H54 (cell line): ENCODE data around the gene ANO6.

Source experiments
- DNase-seq: peaks from one replicate; pipeline ENCODE4 v3.0.0; 2011; ENCODE audit warnings: low spot score, mixed read lengths; ENCODE audit not compliant: insufficient read length
- FAIRE-seq: peaks from 3 replicates; lab custom pipeline; 2011; peaks lifted over from hg19 to GRCh38; lab: Jason Lieb, UNC
- POLR2A ChIP-seq: IDR thresholded peaks from 2 replicates; pipeline ENCODE4 v1.6.1; 2011; ENCODE audit warnings: low read depth, mild to moderate bottlenecking, low read length

The ANO6 gene

DNA sequence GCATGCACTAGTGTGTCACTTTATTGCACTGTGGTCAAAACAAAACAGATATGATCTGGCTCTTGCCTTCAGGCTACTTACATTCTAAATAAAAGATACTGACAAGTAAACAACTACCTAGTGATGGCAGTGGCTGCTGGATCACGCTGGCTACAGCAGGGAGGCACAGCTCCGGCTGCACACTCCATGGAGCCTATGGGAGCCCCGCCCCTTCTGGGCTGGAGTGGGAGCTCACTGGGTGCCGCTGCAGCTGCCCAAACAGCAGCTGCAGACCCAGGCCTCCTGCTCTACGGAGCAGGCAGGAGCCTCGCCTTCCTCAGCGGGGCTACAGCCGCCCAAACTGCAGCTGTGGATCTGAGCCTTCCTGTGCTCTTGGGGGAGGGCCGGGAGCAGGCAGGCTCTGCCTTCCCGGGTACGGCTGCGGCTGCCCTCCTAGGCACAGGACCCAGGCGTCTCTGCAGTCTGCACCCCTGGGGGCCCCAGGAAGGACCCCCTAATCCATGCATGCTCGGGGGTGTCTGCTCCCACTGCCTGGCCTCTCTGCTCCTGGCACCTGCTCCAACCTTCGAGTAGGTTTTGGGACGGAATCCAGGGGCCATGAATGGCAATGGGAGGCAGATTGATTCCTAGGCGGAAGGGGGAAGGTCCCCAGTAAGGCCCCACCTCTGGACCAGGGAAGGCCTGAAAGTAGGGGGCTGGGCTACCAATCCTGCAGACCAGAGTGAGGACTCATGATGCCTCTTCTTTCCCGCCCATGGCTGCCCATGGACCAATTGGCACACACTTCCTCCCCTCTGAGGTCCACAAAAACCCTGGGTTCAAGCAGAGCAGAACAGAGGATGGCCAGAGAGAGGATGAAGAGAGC lies 253.1 kb downstream of the ANO6 start:
- FAIRE-seq = no peak
- TF ChIP-seq POLR2A = no peak
- no peak for DNase-seq

DNA sequence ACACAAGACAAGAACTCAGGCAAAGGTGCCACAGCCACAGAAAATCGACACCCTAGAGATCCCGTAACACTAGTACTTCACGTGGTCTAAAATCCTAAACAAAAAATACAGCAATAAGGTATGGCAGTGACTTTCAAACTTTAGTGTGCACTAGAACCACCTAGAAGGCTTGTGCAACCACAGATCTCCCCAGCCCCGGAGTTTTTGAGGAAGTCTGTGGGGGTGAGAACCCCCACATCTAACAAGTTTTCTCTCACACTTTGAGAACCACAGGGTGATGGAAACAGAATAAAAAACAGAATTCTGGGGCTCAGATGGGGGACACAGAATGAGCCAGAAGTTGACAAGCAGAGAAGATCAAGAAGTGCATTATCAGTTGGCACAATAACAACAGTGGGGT lies 254.0 kb downstream of the ANO6 start:
- TF ChIP-seq POLR2A = no peak
- FAIRE-seq (no peak), DNase-seq (no peak)

DNA sequence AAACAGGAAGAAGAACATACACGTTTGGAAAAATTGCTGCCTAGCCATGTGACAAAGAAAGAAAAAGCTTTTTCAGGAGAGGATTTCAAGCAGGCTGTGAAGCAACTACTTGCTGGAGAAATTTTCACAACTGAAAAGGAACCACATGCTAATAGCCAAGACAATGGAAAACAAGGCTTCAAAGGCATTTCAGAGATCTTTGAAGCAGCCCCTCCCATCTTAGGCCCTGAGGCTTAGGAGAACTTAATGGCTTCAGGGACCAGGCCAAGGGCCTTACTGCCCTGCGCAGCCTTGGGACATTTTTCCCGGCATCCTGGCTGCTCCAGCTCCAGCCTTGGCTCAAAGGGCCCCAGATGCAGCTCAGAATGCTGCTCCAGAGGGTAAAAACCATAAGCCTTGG lies 257.7 kb downstream of the ANO6 start:
- no peak for FAIRE-seq
- no peak for DNase-seq
- TF ChIP-seq POLR2A = no peak

DNA sequence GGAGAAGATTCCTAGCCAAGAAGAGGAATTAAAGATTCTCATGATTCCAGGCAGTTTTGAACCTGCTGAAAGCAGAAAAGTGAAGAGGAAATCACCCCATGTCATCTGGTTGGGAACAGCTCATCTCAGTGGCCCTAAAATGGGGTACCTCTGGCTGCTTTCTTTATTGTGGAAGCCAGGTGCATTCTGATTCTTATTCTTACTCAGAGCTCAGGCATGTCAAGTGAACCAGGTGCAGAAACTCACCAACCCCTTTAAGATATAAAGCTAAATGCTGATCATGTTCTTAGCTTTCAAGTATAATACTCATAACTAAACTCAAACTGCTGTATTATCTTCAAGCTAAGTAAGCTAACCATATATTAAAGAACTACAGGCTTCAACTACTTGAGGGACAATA lies 259.7 kb downstream of the ANO6 start:
- DNase-seq (no peak), FAIRE-seq (no peak)
- TF ChIP-seq POLR2A = no peak

DNA sequence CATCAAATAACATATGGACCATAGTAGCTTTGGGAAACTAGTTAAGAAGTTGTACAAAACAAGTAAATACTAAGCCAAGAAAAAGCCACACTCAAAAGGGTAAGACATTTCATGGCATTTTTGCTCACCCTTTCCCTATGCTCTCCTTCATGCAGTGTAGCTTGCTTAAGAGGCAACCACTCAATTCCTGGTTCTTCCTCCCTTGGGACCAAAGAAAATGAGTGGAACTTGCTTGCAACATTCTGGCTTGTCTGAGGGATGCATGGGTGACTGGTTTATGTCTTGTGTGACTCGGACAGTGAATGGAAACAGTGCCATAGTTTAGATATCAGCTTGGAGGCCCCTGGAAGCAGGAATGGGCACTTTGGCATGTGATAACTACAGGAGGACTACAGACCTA lies 261.6 kb downstream of the ANO6 start:
- no peak for FAIRE-seq
- no peak for DNase-seq
- TF ChIP-seq POLR2A = no peak

DNA sequence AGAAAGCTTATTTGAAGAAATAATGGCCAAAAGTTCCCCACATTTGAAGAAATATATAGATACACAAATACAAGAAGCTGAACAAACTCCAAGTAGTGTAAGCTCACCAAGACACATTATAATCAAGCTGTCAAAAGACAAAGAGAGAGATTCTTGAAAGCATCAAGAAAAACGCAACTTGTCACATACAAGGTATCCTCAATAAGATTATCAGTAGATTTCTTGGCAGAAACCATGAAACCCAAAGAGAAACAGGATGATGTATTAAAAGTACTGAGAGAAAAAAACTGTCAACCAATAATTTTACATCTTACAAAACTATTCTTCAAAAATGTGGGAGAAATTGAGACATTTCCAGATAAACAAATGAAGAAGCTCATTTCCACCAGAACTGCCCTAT lies 263.0 kb downstream of the ANO6 start:
- TF ChIP-seq POLR2A = no peak
- FAIRE-seq (no peak), DNase-seq (no peak)

DNA sequence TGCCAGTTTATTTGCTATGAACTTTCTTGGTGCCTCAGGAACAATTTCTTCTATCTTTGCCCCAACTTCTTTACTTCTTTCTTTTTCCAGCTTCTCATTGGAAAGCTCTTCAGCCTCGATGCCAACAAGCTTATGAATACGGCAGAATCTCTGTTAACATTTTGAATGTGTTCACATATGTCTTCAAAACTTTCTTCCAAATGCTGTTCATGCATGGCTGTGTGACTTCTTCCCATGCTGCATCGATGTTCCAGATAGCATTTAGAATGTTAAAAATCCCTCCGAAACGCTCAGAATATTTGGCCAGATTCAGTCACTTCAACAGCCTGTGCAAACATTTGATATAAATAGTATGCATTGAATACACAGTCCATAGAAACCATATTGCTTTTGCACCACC lies 265.9 kb downstream of the ANO6 start:
- no peak for TF ChIP-seq POLR2A
- DNase-seq = no peak
- no peak for FAIRE-seq

DNA sequence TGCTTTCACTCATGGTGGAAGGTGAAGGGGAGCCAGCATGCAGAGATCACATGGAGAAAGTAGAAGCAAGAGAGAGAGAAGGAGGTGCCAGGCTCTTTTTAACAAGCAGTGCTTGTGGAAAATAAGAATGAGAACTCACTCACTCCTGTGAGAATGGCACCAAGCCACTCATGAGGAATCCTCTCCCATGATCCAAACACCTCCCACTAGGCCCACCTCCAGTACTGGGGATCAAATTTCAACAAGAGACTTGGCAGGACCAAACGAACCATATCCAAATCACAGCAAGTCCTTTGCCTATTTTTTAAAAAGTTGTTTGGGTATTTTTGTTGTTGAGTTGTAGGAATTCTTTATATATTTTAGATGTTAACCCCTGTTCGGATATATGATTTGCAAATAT lies 267.7 kb downstream of the ANO6 start:
- no peak for TF ChIP-seq POLR2A

More for the DNA sequence above, 267.7 kb downstream of the ANO6 start:
- DNase-seq (no peak), FAIRE-seq (no peak)
